H7 (cell line): ENCODE results near the gene PRXL2C. TPM values are rescaled to one million over a fixed set of nuclear protein-coding genes. Genes with fewer than 3 reads are reported as not detected.
"Not testable (repeated sequence)": the region's sequence is repeated elsewhere in the genome, so short reads cannot be mapped to it uniquely, and the experiment has no call there.

ENCODE experiments used
- DNase-seq: peaks from one replicate; pipeline ENCODE4 v3.0.0; 2012
- H3K27me3 ChIP-seq: 2 replicates; pipeline ENCODE4 v1.6.0; 2011; ENCODE audit warnings: mild to moderate bottlenecking, low read length; ENCODE audit not compliant: control insufficient read depth, insufficient read depth
- H3K36me3 ChIP-seq: replicated peaks from 2 replicates; pipeline ENCODE4 v1.5.1; 2011; ENCODE audit warnings: low read length; ENCODE audit not compliant: control insufficient read depth, insufficient read depth
- H3K4me3 ChIP-seq: 2 replicates; pipeline ENCODE4 v1.5.1; 2011; ENCODE audit warnings: low read depth, mild to moderate bottlenecking, control low read depth, low read length, moderate library complexity; ENCODE audit not compliant: insufficient read depth
- total RNA-seq: library from RNA; depleted of rRNA; stranded (reverse); fragments of >200 nt; shearing (Covaris generic); gene quantifications from 2 replicates; pipeline ENCODE4 v1.2.3, GENCODE V29; 2014; rRNA removed

Gene PRXL2C
- 7.9 and 12.0 TPM in 2 replicates for total RNA-seq

DNA sequence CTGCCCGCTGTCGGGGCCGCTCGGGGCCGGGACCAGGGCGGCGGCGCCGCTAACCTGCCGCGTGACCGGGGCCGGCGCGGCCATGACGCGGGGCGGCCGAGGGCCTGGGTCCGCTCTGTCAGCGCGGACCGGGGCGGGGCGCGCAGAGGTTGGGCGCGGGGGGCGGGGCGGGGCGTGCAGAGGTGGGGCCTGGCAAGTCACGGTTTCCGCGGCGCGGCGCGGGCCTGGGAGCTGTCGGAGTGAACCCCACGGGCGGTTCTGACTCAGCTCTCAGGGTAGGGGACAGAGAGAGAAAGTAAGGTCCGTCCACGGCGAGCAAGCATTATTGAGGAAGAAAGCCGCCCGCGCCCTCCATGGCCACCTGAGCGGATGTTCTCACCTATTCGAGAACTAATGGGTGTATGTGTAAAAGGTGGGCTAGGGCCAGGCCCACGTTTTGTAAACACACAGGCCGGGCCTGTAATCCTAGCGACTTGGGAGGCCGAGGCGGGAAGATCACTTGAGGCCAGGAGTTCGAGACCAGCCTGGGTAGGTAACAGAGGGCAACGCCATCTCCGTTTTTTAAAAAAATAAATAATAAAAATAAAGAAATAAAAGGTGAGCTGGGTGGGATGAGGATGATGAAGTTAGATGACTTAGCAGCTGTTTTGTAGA, at the start of gene PRXL2C:
Gene PRXL2C (minus strand): TSS at position 120 of the 654 bp plus-strand sequence. CDS start 36 bp downstream, at position 84.
- peak within 1 kb of the TSS; percentile 69 for H3K4me3 ChIP-seq
- DNase-seq = no peak
- no peaks in the 10 kb centered on the region for H3K36me3 ChIP-seq
- no peaks in the 10 kb centered on the region; the same call in 1 of the 2 replicates for H3K27me3 ChIP-seq

GRCh38 chr9:96700721-96701375, 45.7 kb upstream of the PRXL2C start:
- H3K36me3 ChIP-seq = not testable (repeated sequence)

DNA sequence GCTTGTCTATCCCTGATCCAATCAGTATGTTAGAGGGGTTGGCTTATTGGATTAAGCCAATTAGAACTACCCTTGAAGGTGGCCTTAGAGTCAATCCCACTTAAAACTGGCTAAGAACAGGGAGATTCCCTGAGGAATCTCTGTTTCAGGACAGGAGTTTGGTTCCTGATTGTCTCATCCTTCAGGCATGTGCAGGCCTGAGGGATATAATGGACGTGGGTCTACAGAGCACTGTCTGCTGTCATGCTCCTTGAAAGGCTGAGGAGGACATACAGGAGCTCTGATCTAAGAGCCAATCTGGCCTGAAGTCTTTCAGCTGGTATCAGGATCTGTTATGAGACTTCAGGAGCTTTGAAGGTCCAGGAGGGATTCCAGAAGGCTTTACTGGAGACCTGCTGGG, 36.2 kb upstream of the PRXL2C start:
- DNase-seq = no peak
- Histone ChIP-seq H3K27me3 (no peaks in the 10 kb centered on the region), H3K36me3 (no peaks in the 10 kb centered on the region), H3K4me3 (no peak overlapping the region)

More at GRCh38 chr9:96700721-96701375, 45.7 kb upstream of the PRXL2C start:
- not testable (repeated sequence) for DNase-seq, H3K27me3 ChIP-seq, H3K4me3 ChIP-seq

DNA sequence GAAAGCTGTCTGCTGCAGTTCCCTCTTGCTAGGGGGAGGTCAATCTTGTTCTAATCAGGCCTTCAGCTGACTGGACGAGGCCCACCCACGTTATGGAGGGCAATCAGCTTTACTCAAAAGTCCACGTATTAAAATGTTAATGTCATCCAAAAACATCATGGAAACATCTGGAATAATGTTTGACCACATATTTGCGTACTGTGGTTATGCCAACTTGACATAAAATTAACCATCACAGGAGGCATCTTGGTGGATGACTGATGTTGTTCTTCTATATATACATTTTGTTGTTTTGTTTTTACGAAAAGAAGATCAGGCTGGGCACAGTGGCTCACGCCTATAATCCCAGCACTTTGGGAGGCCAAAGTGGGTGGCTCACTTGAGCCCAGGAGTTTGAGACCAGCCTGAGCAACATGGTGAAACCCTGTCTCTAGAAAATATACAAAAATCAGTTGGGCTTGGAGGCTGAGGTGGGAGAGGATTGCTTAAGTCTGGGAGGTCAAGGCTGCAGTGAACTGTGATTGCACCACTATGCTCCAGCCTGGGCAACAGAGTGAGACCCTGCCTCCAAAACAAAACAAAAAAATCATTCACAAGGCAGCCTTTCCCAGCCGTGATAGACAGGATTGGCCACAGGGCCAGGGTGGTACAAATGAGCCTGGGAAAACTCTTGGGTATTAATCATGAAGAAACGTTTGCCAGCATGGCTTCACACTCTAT, 33.8 kb upstream of the PRXL2C start:
- DNase-seq = no peak

GRCh38 chr9:96688187-96688586, 33.1 kb upstream of the PRXL2C start:
- Histone ChIP-seq H3K27me3 (no peaks in the 10 kb centered on the region), H3K4me3 (no peak overlapping the region), H3K36me3 (no peaks in the 10 kb centered on the region)
- no peak for DNase-seq

More for the DNA sequence above, 33.8 kb upstream of the PRXL2C start:
- Histone ChIP-seq H3K4me3 (no peak overlapping the region), H3K36me3 (no peaks in the 10 kb centered on the region), H3K27me3 (no peaks in the 10 kb centered on the region)

DNA sequence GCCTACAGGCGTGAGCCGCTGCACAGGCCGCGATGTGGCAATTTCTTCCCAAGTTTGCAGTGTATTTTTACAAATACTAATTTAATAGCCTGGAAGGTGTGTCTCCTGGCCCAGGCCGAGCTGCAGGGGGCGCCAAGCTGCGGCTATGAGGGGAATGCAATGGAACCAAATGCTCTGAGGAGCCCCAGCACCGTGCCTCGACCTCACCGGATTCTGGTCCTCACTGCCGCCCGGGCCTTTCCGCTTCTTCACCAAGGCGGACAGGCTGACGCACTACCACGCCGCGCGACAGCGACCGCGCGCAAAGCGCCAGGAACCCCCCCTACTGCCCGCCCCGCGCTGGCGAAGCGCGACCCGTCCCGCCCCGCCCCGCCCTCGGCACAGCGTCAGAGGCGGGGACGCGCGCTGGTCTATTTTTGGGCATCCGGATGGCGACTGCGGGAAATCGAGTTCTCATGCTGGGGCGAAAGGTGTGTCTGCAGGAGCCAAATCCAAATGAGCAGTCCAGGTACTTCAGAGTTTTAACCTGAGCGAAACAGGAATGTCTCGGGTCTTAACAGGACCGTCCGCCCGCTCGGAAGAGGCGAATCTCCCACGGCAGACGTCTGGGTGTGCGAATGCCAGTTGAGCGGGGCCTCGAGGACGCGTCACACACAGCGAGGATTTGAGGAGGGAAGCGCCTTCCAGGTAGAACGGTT, 31.7 kb upstream of the PRXL2C start:
- Histone ChIP-seq H3K27me3 (no peaks in the 10 kb centered on the region), H3K4me3 (peak overlapping the region; percentile 62), H3K36me3 (no peaks in the 10 kb centered on the region)
- peak; percentile 94 for DNase-seq

DNA sequence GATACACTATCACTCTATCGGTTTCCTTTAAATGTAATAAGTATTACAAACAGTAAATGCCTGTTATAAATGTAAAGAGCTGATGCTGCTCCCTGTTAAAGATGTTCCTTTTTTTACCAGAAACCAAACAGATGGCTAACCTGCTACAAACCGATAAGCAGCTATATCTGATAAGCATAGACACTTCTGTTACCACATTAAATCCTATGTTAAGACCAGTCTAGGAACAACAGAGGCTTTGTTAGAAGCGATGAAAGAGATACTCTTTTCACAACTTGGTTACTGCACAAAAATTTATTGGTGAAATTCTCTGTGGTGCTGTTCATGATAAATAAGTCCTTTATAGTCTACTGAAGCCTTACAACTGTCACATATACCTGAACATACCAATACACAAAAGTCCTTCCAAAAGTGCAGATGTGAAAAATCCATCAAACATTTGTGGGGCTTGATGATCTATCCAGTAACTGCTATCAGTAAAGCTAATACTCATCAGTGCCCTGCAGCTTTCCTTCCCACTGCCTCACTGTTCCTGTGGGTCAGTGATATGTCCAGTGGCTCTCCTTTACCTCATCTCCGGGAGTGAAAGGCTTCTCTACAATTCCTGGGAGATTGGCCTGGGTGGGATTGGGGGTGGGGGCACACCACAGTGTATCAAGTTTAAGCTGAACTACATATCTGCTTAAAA, 25.8 kb upstream of the PRXL2C start:
- Histone ChIP-seq H3K36me3 (no peaks in the 10 kb centered on the region), H3K4me3 (no peak overlapping the region), H3K27me3 (no peaks in the 10 kb centered on the region)
- DNase-seq = no peak

- no peaks in the 10 kb centered on the region for H3K36me3 ChIP-seq
- H3K4me3 ChIP-seq = no peak overlapping the region
- no peaks in the 10 kb centered on the region for H3K27me3 ChIP-seq
- DNase-seq = no peak
These were observed 19.9 kb upstream of the PRXL2C start for GRCh38 chr9:96674906-96675538.

DNA sequence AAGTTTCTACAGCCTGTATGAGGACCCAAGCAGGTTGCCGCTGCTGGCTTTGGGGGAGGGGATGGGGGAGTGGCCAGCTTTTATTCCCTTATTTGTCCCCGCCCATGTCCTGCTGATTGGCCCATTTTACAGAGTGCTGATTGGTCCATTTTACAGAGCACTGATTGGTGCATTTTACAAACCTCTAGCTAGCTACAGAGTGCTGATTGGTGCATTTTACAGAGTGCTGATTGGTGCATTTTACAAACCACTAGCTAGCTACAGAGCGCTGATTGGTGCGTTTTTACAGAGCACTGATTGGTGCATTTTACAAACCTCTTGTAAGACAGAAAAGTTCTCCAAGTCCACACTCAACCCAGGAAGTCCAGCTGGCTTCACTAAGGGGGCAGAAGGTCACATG, 18.7 kb upstream of the PRXL2C start:
- DNase-seq, H3K27me3 ChIP-seq, H3K4me3 ChIP-seq, H3K36me3 ChIP-seq: not testable (repeated sequence)

- Histone ChIP-seq H3K27me3 (no peaks in the 10 kb centered on the region), H3K4me3 (no peak overlapping the region), H3K36me3 (no peaks in the 10 kb centered on the region)
- DNase-seq = no peak
These were observed 13.9 kb upstream of the PRXL2C start for GRCh38 chr9:96668868-96669534.

DNA sequence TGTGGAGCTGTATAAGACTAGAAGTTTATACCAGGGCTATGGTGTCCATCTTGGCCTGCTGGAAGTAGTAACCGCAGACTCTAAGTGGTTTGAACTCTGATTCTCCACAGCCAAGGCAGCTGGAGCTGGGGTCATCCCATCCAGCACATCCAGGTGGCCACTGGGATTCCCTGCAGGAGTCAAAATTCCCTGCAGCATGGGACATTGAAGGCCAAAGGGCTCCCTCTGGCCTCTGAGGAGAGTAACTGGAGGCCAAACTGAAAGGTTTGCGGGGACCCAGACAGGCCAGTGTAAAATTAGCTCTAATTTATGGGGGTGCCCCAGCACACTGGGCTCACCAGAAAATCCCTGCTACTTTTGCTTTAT, 12.2 kb upstream of the PRXL2C start:
- peak; percentile 35 for DNase-seq
- no peaks in the 10 kb centered on the region for H3K36me3 ChIP-seq

DNA sequence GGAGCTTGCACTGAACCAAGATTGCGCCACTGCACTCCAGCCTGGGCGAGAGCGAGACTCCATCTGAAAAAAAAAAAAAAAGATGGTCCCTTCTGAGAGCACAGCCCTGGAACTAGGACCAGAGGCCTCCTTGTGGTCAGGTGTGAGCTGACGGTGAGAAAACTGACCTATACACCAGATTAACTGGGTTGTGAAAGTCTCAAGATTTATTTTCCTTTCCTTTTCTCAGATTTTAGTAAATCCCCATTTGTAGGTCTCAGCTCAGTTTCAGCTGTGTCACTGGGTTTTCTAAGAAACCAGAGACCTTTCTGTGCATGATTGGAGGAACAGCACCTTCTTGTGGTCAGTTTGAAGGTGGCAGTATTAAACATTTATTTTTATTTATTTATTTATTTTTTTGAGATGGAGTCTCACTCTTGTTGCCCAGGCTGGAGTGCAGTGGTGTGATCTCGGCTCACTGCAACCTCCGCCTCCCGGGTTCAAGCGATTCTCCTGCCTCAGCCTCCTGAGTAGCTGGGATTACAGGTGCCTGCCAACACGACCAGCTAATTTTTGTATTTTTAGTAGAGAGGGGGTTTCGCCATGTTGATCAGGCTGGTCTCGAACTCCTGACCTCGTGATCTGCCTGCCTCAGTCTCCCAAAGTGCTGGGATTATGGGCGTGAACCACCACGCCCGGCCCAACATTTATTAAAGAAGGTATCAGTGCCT, 11.7 kb upstream of the PRXL2C start:
- peak; percentile 75 for DNase-seq
- H3K4me3 ChIP-seq, H3K27me3 ChIP-seq: not testable (repeated sequence)

More for the DNA sequence above, 12.2 kb upstream of the PRXL2C start:
- H3K4me3 ChIP-seq = no peak overlapping the region
- no peaks in the 10 kb centered on the region for H3K27me3 ChIP-seq

DNA sequence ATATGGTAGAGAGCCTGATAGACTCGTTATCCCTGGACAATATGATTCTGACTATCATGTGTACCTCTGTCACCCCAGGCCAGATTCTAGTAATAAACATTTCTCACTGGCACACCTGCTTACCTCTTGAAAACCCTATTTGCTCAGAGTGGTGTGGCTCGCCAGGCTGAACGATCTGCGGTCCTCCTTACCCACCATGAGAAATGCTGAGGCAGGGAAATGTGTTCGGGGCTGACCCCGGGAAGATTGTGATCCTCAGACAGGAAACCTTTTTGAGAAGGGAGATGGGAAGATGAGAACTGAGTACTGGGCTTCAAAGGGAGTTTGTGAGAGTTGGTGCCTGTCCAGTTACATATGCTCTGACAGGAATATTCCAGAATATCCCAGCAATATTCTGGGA, 10.7 kb upstream of the PRXL2C start:
- Histone ChIP-seq H3K4me3 (no peak overlapping the region), H3K27me3 (no peaks in the 10 kb centered on the region), H3K36me3 (no peaks in the 10 kb centered on the region)
- no peak for DNase-seq

More for the DNA sequence above, 11.7 kb upstream of the PRXL2C start:
- not testable (repeated sequence) for H3K36me3 ChIP-seq
